ENCODE results near the gene NLRP5. TPM values are rescaled to one million over a fixed set of nuclear protein-coding genes. Genes with fewer than 3 reads are reported as not detected.

Gene NLRP5
- total RNA-seq, 1 experiment from 2014 or later: not detected

DNA sequence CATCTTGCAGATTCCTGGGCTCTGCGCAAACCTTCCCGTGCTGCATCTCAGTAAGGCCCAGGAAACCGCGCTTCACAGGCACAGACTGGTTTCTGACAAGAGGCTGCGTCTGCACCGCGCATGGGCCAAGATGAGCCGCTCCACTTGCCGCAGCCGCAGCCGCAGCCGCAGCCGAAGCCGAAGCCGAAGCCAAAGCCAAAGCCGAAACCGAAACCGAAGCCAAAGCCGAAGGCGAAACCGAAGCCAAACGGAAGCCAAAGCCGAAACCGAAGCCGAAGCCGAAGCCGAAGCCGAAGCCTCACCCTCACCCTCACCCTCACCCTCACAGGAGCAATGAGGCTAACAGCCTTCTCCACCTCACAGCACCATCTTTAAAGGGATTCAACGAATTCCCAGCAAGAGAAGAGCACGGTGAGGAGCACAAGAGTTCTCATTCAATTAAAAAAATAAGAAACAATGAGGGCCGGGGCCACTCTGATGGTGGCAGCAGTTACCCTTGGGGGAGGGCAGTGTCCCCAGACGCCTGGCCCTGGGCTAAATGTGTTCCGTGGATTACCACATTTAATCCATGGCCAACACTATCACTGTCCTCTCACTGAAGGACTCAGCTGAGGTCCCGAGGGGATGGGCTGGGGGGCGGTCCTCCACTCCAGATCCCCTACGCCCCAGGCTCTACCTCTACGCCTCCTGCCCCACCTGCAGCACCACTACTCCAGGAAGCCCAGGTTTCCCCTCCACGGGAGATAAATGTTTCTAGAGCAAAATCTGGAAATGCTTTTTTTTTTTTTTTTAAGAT is 105.4 kb downstream of the NLRP5 start:
- Histone ChIP-seq H3K36me3 (ENCODE audit: control insufficient read depth, insufficient read depth, low read length) (no peaks in the 10 kb centered on the region), H3K4me3 (ENCODE audit: low read depth in 2 of 2, low read length in 2 of 2) (peak overlapping the region; percentile 46 to 69), H3K27ac (ENCODE audit: low read length) (peak overlapping the region; percentile 94), H3K4me1 (ENCODE audit: control insufficient read depth, insufficient read depth, low read length) (peaks cover 22% of the 10 kb centered on the region), H3K9me3 (ENCODE audit: control insufficient read depth, insufficient read depth, low read depth, low read length) (no peaks in the 10 kb centered on the region), H3K27me3 (ENCODE audit: control insufficient read depth, insufficient read depth, low read length) (no peaks in the 10 kb centered on the region)
- POLR2A ChIA-PET: no interaction called here
- TF ChIP-seq, protein P1, sequence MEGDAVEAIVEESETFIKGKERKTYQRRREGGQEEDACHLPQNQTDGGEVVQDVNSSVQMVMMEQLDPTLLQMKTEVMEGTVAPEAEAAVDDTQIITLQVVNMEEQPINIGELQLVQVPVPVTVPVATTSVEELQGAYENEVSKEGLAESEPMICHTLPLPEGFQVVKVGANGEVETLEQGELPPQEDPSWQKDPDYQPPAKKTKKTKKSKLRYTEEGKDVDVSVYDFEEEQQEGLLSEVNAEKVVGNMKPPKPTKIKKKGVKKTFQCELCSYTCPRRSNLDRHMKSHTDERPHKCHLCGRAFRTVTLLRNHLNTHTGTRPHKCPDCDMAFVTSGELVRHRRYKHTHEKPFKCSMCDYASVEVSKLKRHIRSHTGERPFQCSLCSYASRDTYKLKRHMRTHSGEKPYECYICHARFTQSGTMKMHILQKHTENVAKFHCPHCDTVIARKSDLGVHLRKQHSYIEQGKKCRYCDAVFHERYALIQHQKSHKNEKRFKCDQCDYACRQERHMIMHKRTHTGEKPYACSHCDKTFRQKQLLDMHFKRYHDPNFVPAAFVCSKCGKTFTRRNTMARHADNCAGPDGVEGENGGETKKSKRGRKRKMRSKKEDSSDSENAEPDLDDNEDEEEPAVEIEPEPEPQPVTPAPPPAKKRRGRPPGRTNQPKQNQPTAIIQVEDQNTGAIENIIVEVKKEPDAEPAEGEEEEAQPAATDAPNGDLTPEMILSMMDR (IDR thresholded peaks at IDR 0.05): no peak
- TF ChIP-seq SIN3A (IDR thresholded peaks at IDR 0.05; ENCODE audit: borderline replicate concordance, insufficient read depth, low read depth, low read length) (no peak), TCF7L2 (IDR thresholded peaks at IDR 0.05; ENCODE audit: low read depth, low read length) (no peak), POLR2AphosphoS5 (IDR thresholded peaks at IDR 0.05; ENCODE audit: low read depth, low read length) (peak; percentile 52; the same call in 1 of the 2 replicates)
- TF ChIP-seq, protein P2, sequence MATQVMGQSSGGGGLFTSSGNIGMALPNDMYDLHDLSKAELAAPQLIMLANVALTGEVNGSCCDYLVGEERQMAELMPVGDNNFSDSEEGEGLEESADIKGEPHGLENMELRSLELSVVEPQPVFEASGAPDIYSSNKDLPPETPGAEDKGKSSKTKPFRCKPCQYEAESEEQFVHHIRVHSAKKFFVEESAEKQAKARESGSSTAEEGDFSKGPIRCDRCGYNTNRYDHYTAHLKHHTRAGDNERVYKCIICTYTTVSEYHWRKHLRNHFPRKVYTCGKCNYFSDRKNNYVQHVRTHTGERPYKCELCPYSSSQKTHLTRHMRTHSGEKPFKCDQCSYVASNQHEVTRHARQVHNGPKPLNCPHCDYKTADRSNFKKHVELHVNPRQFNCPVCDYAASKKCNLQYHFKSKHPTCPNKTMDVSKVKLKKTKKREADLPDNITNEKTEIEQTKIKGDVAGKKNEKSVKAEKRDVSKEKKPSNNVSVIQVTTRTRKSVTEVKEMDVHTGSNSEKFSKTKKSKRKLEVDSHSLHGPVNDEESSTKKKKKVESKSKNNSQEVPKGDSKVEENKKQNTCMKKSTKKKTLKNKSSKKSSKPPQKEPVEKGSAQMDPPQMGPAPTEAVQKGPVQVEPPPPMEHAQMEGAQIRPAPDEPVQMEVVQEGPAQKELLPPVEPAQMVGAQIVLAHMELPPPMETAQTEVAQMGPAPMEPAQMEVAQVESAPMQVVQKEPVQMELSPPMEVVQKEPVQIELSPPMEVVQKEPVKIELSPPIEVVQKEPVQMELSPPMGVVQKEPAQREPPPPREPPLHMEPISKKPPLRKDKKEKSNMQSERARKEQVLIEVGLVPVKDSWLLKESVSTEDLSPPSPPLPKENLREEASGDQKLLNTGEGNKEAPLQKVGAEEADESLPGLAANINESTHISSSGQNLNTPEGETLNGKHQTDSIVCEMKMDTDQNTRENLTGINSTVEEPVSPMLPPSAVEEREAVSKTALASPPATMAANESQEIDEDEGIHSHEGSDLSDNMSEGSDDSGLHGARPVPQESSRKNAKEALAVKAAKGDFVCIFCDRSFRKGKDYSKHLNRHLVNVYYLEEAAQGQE (IDR thresholded peaks at IDR 0.05; ENCODE audit: insufficient read depth in 1 of 2, low read depth in 2 of 2, low read length in 1 of 2): no peak
- intact Hi-C loops (cut with micrococcal nuclease; ENCODE audit: unreplicated experiment) (no loop called here), in situ Hi-C loops (cut with HindIII; ENCODE audit: low pct_unique_long_range_greater_than_20kb, low sequenced_read_pairs) (no loop called here)
- DNase-seq (ENCODE audit: low read depth, low spot score) (no peak), ATAC-seq (peak; percentile 83)
- CTCF ChIA-PET: interaction anchor here (0.5 kb wide), 1 partner anchor 39 kb away, joined by 5 read pairs; no protein-coding TSS in a partner anchor
- BruUV-seq (replicated peaks): no TSS peak

DNA sequence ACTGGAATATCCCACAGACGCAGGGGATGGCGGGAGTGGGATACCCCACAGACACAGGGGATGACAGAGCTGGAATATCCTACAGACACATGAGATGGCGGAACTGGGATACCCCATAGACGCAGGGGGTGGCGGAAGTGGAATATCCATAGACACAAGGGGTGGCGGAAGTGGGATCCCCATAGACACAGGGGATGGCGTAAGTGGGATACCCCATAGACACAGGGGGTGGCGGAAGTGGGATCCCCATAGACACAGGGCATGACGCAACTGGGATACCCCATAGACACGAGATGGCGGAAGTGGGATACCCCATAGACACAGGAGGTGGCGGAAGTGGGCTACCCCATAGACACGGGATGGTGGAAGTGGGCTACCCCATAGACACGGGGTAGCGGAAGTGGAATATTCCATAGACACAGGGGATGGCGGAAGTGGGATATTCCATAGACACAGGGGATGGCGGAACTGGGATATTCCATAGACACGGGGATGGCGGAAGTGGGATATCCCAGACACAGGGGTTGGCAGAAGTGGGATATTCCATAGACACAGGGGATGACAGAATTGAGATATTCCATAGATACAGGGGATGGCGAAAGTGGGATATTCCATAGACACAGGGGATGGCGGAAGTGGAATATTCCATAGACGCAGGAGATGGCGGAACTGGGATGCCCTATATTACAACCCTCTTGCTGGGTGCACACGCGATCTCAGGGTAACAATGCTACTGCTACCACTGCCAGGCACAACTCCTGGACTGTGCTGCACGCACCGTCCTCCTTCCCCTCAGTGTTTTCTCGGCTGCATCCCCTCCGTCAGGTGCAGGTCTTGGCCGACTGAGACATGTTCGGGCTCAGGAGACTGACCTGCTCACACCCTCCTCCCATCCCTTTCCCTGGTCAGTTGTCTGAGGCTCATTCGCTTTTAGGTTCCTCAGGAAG is 106.4 kb downstream of the NLRP5 start:
- intact Hi-C loops (cut with micrococcal nuclease; ENCODE audit: unreplicated experiment): no loop called here
- no peaks in the 10 kb centered on the region for H3K9me3 ChIP-seq (ENCODE audit: control insufficient read depth, insufficient read depth, low read depth, low read length)
- H3K27me3 ChIP-seq (ENCODE audit: control insufficient read depth, insufficient read depth, low read length): no peaks in the 10 kb centered on the region
- no peaks in the 10 kb centered on the region for H3K36me3 ChIP-seq (ENCODE audit: control insufficient read depth, insufficient read depth, low read length)
- peak overlapping the region; percentile 46 to 69; a peak in 3 of 4 replicates for H3K4me3 ChIP-seq (ENCODE audit: low read depth in 2 of 2, low read length in 2 of 2)
- ATAC-seq (no peak), DNase-seq (ENCODE audit: low read depth, low spot score) (no peak)
- peak overlapping the region; percentile 94 for H3K27ac ChIP-seq (ENCODE audit: low read length)
- BruUV-seq (replicated peaks): no TSS peak
- CTCF ChIA-PET: no interaction called here
- POLR2A ChIA-PET: no interaction called here
- in situ Hi-C loops (cut with HindIII; ENCODE audit: low pct_unique_long_range_greater_than_20kb, low sequenced_read_pairs): no loop called here
- TF ChIP-seq, protein P1 (IDR thresholded peaks at IDR 0.05): no peak
- TF ChIP-seq POLR2AphosphoS5 (IDR thresholded peaks at IDR 0.05; ENCODE audit: low read depth, low read length) (peak; percentile 69; the same call in 1 of the 2 replicates), SIN3A (IDR thresholded peaks at IDR 0.05; ENCODE audit: borderline replicate concordance, insufficient read depth, low read depth, low read length) (no peak)
- peaks cover 22% of the 10 kb centered on the region for H3K4me1 ChIP-seq (ENCODE audit: control insufficient read depth, insufficient read depth, low read length)
